GM12864 (cell line): ENCODE data around the gene DNAJC30.

Source experiments
- DNase-seq: peaks from one replicate; pipeline ENCODE4 v3.0.0-alpha.2; 2011; ENCODE audit warnings: low read depth
- H3K4me3 ChIP-seq: 2 replicates; pipeline ENCODE4 v1.5.1; 2011; ENCODE audit warnings: mild to moderate bottlenecking, low read depth, low read length, control low read depth
- TF ChIP-seq, protein P1 (sequence below): IDR thresholded peaks from 2 replicates; pipeline ENCODE4 v1.5.1; 2011; ENCODE audit warnings: low read depth, mild to moderate bottlenecking, moderate library complexity, low read length, control low read depth, inconsistent platforms; ENCODE audit errors: missing control alignments

The DNAJC30 gene

DNA sequence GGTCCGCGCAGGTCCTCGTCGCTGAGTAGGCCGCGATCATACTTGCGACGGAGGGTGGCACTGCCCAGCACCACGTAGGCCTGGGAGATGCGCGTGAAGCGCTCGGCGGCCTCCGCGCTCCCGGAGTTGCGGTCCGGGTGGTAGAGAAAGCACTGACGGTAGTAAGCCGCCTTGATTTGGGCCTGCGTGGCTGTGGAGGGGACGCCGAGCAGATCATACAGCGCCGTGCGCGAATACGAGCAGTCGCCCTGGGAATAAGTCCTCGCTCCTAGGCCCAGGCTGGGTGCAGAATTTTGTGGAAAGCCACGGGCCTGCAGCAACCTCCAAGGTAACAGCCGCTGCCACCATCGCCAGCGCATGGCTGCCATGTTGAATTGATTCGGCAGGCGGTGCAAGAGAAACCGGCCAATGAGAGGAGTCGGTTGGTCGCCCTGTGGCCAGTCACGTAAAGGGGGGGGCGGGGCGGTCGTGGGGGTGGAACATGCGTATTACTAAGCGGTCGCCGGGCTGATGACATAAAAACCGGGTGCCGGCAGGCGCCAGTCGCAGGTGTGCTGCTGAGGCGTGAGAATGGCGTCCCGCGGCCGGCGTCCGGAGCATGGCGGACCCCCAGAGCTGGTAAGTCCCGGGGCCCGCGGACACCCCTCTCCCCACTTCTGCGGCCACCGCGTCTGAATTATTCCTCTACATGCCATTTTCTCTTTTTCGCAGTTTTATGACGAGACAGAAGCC is at the start of gene DNAJC30, which contains the start of gene BUD23:
Gene DNAJC30 (minus strand): TSS at position 398 of the 732 bp plus-strand sequence. CDS start 30 bp downstream, at position 368.
Gene BUD23 (plus strand): TSS at position 542 of the 732 bp plus-strand sequence. CDS start 29 bp downstream, at position 571.
- TF ChIP-seq, protein P1, sequence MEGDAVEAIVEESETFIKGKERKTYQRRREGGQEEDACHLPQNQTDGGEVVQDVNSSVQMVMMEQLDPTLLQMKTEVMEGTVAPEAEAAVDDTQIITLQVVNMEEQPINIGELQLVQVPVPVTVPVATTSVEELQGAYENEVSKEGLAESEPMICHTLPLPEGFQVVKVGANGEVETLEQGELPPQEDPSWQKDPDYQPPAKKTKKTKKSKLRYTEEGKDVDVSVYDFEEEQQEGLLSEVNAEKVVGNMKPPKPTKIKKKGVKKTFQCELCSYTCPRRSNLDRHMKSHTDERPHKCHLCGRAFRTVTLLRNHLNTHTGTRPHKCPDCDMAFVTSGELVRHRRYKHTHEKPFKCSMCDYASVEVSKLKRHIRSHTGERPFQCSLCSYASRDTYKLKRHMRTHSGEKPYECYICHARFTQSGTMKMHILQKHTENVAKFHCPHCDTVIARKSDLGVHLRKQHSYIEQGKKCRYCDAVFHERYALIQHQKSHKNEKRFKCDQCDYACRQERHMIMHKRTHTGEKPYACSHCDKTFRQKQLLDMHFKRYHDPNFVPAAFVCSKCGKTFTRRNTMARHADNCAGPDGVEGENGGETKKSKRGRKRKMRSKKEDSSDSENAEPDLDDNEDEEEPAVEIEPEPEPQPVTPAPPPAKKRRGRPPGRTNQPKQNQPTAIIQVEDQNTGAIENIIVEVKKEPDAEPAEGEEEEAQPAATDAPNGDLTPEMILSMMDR = no peak
- H3K4me3 ChIP-seq = peak within 1 kb of the TSS; percentile 96
- DNase-seq = peak; percentile 84

DNA sequence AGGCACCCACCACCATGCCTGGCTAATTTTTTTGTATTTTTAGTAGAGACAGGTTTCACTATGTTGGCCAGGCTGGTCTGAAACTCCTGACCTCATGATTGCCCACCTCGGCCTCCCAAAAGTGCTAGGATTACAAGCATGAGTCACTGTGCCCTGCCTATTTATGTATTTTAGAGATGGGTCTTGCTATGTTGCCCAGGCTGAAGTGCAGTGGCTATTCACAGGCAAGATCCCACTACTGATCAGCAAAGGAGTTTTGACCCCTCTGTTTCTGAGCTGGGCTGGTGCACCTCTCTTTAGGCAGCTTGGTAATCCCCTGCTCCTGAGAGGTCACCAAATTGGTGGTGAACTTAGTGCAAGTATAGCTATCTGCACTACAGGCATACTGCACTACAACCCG is 49.1 kb upstream of the DNAJC30 start:
- DNase-seq = no peak
- TF ChIP-seq, protein P1 = no peak
- no peak overlapping the region for H3K4me3 ChIP-seq

DNA sequence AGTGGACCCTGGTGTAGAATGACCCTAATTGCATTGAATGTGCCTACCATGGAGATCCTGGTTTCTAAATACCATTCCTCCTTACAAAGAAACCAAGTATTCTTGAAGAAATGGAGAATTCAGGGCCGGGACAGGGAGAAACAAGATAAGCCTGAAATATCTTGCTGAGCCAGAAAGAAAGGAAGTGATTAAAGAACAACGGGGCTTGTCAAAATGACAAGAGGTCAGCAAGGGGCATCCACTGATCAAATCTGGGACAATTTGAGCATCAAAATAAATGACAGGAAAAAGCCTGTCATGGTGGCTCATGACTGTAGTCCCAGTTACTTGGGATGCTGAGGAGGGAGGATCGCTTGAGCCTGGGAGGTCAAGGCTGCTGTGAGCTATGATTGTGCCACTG is 47.2 kb upstream of the DNAJC30 start:
- TF ChIP-seq, protein P1 = no peak
- no peak for DNase-seq
- no peak overlapping the region for H3K4me3 ChIP-seq

DNA sequence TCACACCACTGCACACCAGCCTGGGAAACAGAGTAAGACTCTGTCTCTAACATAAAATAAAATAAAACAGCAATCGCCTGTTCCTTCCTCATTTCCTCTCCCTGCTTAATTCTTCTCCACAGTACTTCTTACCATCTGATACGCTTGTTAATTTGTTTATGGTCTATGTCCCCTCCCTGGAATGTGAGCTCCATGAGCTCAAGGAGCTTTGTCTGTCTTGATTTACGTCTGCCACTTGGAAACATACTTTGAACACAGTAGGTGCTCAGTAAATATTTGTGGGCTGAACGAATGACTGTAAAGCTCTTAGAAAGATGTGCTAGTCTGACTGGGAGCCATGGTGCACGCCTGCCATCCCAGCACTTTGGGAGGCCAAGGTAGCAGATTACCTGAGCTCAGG is 45.3 kb upstream of the DNAJC30 start:
- TF ChIP-seq, protein P1 = no peak
- no peak for DNase-seq
- no peak overlapping the region for H3K4me3 ChIP-seq

DNA sequence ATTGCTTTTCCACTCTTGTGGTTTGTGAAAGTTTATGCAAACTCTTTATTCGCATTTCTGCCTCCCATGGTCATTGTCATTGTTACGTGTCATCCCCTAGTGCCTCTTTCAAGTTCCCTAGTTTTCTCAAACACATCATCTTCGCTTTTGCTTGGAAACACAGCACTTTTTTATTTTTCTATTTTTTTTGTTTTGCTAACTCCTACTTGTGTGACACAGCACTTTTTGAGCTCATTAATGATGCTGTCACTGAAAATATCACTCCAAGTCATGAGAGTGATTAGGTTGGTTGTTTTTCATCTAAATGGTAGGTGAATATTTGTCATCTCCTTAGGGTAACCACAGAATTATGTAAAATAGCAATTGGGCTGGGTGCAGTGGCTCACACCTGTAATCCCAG is 44.7 kb upstream of the DNAJC30 start:
- DNase-seq = no peak
- TF ChIP-seq, protein P1 = no peak
- no peak overlapping the region for H3K4me3 ChIP-seq

DNA sequence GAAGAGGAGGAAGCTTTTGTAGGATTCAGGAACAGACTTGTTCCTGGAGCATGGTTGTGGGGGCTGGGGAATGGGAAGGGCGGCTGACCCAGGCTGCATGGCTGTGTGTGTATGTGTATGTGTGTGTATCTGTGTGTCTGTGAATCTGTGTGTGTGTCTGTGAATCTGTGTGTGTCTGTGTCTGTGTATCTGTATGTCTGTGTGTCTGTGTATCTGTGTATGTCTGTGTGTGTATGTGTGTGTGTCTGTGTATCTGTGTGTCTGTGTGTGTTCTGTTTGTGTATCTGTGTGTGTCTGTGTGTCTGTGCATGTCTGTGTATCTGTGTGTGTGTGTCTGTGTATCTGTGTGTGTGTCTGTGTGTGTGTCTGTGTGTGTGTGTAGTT is 42.8 kb upstream of the DNAJC30 start:
- no peak overlapping the region for H3K4me3 ChIP-seq
- TF ChIP-seq, protein P1 = no peak

DNA sequence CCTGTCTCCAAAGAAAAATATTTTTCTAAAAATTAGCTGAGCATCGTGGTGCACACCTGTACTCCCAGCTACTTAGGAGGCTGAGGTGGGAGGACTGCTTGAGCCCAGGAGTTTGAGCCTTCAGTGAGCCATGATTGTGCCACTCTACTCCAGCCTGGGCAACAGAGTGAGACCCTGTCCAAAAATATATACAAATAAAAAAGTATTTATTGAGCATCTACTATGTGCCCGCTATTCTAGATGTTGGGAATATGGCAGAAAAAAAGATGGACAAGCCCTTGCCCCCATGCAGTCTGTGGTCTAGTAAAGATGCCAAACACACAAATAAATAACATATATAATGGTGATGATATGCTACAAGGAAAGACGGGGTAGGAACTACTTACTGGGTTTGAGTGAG is 40.6 kb upstream of the DNAJC30 start:
- TF ChIP-seq, protein P1 = no peak
- no peak overlapping the region for H3K4me3 ChIP-seq
- no peak for DNase-seq

More for the DNA sequence above, 42.8 kb upstream of the DNAJC30 start:
- DNase-seq = no peak
